Karpas-422 (cell line): Measurements from ENCODE around the gene LEF1. TPM values are rescaled to one million over a fixed set of nuclear protein-coding genes. Genes with fewer than 3 reads are reported as not detected.
A peak's percentile ranks its signal among the peaks of the same experiment; 100 is the strongest.

ENCODE experiments used
- DNase-seq: peaks from one replicate; pipeline ENCODE4 v3.0.0-alpha.2; 2015
- H2AFZ ChIP-seq: fragments of 200-600 bp; sonication (generic); 2 replicates; pipeline ENCODE4 v1.6.1; 2014; ENCODE audit warnings: antibody characterized with exemption, low read length, mixed read lengths
- H3K27ac ChIP-seq: fragments of 200-600 bp; sonication (generic); 2 replicates; pipeline ENCODE4 v1.5.1; 2014; ENCODE audit warnings: mild to moderate bottlenecking, low read length, moderate library complexity
- H3K27me3 ChIP-seq: fragments of 200-600 bp; sonication (generic); 2 replicates; pipeline ENCODE4 v1.6.1; 2014; ENCODE audit warnings: low read length, mixed read lengths
- H3K36me3 ChIP-seq: fragments of 200-600 bp; sonication (generic); 2 replicates; pipeline ENCODE4 v1.6.1; 2014; ENCODE audit warnings: low read length, mixed read lengths; ENCODE audit not compliant: insufficient read depth
- H3K4me1 ChIP-seq: fragments of 200-600 bp; sonication (generic); 2 replicates; pipeline ENCODE4 v1.6.1; 2014; ENCODE audit warnings: mild to moderate bottlenecking, low read length, mixed read lengths
- H3K4me2 ChIP-seq: fragments of 200-600 bp; sonication (generic); 2 replicates; pipeline ENCODE4 v1.6.1; 2014; ENCODE audit warnings: low read length, low read depth, mild to moderate bottlenecking; ENCODE audit not compliant: poor library complexity, severe bottlenecking
- H3K4me3 ChIP-seq: fragments of 200-600 bp; sonication (generic); 2 replicates; pipeline ENCODE4 v1.5.1; 2014; ENCODE audit warnings: mild to moderate bottlenecking, antibody characterized with exemption, low read length, mixed read lengths
- H3K79me2 ChIP-seq: fragments of 200-600 bp; sonication (generic); 2 replicates; pipeline ENCODE4 v1.6.1; 2014; ENCODE audit warnings: mild to moderate bottlenecking, low read length, mixed read lengths
- H3K9ac ChIP-seq: fragments of 200-600 bp; sonication (generic); 2 replicates; pipeline ENCODE4 v1.6.0; 2014; ENCODE audit warnings: low read length
- H3K9me2 ChIP-seq: fragments of 200-600 bp; sonication (generic), shearing (Covaris generic); replicated peaks from 2 replicates; pipeline ENCODE4 v1.6.0; 2014; ENCODE audit warnings: mild to moderate bottlenecking, low read length, moderate library complexity; ENCODE audit not compliant: insufficient read depth
- H3K9me3 ChIP-seq: fragments of 300-700, 200-600 bp; sonication (generic); 2 replicates; pipeline ENCODE4 v1.6.1; 2014; ENCODE audit warnings: low read length, mixed read lengths
- H4K20me1 ChIP-seq: fragments of 200-600 bp; sonication (generic); 2 replicates; pipeline ENCODE4 v1.6.1; 2014; ENCODE audit warnings: mild to moderate bottlenecking, antibody characterized with exemption, low read length, low read depth; ENCODE audit not compliant: insufficient read depth
- total RNA-seq: library from RNA; depleted of rRNA; stranded (reverse); fragments of >200 nt; shearing (Covaris generic); gene quantifications from 2 replicates; pipeline ENCODE4 v1.2.3, GENCODE V29; 2014; ENCODE audit warnings: low replicate concordance

Gene LEF1
- total RNA-seq, 1 experiment from 2014 or later: not detected

- no peak overlapping the region for H3K27ac ChIP-seq
These were observed 134.2 kb downstream of the LEF1 start for GRCh38 chr4:108034565-108034964.

DNA sequence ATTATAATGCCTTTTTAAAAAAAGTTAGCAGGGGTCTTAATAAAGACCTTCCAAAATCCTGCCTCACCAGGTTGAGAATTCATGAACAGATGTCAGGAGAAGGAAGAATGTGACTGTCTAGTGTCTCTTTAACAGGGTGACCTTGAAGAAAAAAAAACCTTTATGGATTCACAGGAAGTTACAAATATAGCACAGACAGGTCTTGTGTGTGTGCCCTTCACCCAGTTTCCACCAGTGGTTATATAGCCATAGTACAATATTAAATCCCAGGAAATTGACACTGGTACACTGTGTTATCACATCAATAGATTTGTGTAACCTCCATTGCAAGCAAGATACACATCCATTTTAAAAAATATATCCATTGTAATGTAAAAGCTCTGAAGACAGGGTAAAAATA is 135.4 kb downstream of the LEF1 start:
- DNase-seq: no peak
- H2AFZ ChIP-seq: no peak overlapping the region
- H3K4me2 ChIP-seq: no peak overlapping the region
- no peaks in the 10 kb centered on the region for H3K79me2 ChIP-seq
- H3K4me3 ChIP-seq: no peak overlapping the region
- no peaks in the 10 kb centered on the region for H4K20me1 ChIP-seq
- no peaks in the 10 kb centered on the region for H3K9me2 ChIP-seq
- H3K36me3 ChIP-seq: peaks cover 5% of the 10 kb centered on the region; the same call in 1 of the 2 replicates
- H3K9ac ChIP-seq: no peak overlapping the region
- no peak overlapping the region for H3K27ac ChIP-seq
- H3K4me1 ChIP-seq: no peaks in the 10 kb centered on the region
- no peaks in the 10 kb centered on the region for H3K9me3 ChIP-seq
- H3K27me3 ChIP-seq: no peaks in the 10 kb centered on the region

More at GRCh38 chr4:108034565-108034964, 134.2 kb downstream of the LEF1 start:
- H3K79me2 ChIP-seq: no peaks in the 10 kb centered on the region
- H4K20me1 ChIP-seq: no peaks in the 10 kb centered on the region
- no peak overlapping the region for H2AFZ ChIP-seq
- DNase-seq: no peak
- H3K9me2 ChIP-seq: no peaks in the 10 kb centered on the region
- no peaks in the 10 kb centered on the region for H3K4me1 ChIP-seq
- no peak overlapping the region for H3K9ac ChIP-seq
- no peaks in the 10 kb centered on the region for H3K9me3 ChIP-seq
- H3K36me3 ChIP-seq: peaks cover 5% of the 10 kb centered on the region; the same call in 1 of the 2 replicates
- H3K4me3 ChIP-seq: no peak overlapping the region
- no peak overlapping the region for H3K4me2 ChIP-seq
- H3K27me3 ChIP-seq: no peaks in the 10 kb centered on the region

DNA sequence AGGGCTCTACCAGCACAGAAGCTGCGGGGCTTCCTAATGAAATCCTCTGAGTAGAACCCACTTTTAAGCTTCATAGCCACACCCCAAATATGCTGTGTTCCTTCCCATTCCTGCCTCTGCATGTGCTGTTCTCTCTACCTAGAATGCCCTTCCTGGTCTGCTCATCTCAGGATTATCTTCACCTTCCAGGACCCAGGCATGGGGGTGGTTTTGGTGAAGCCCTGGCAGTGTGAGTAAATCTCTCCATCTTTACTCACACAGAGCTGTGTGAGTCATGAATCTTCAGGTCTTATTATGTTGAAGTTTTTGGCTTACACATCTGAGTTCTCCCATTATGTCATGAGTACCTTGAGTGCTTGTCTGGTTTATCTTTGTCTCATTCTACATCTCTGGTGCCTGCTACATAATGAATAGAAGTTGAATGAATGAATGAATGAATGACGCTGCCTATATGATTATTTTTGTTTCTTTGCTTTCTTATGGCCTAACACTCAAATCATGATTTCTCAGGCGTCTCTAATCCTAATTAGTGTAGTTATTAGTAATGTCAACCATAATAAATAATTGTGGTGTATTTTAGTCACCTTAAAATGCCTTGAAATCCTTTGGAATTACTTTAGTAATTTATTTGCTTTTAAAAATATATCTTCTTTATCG is 137.2 kb downstream of the LEF1 start:
- Histone ChIP-seq H3K4me3 (no peak overlapping the region), H3K9ac (no peak overlapping the region), H3K9me3 (no peaks in the 10 kb centered on the region), H4K20me1 (no peaks in the 10 kb centered on the region), H3K27ac (no peak overlapping the region), H3K4me2 (no peak overlapping the region), H3K27me3 (no peaks in the 10 kb centered on the region), H3K79me2 (no peaks in the 10 kb centered on the region), H3K4me1 (no peaks in the 10 kb centered on the region), H2AFZ (no peak overlapping the region), H3K9me2 (no peaks in the 10 kb centered on the region), H3K36me3 (peaks cover 9% of the 10 kb centered on the region; the same call in 1 of the 2 replicates)
- DNase-seq: no peak

GRCh38 chr4:108030332-108030731 is 138.4 kb downstream of the LEF1 start:
- Histone ChIP-seq H3K79me2 (no peaks in the 10 kb centered on the region), H4K20me1 (no peaks in the 10 kb centered on the region), H3K27me3 (no peaks in the 10 kb centered on the region), H3K9me3 (no peaks in the 10 kb centered on the region), H2AFZ (no peak overlapping the region), H3K9me2 (no peaks in the 10 kb centered on the region), H3K36me3 (peaks cover 9% of the 10 kb centered on the region; the same call in 1 of the 2 replicates), H3K9ac (no peak overlapping the region), H3K4me1 (no peaks in the 10 kb centered on the region), H3K4me3 (no peak overlapping the region), H3K4me2 (no peak overlapping the region), H3K27ac (no peak overlapping the region)
- peak; percentile 74 for DNase-seq

DNA sequence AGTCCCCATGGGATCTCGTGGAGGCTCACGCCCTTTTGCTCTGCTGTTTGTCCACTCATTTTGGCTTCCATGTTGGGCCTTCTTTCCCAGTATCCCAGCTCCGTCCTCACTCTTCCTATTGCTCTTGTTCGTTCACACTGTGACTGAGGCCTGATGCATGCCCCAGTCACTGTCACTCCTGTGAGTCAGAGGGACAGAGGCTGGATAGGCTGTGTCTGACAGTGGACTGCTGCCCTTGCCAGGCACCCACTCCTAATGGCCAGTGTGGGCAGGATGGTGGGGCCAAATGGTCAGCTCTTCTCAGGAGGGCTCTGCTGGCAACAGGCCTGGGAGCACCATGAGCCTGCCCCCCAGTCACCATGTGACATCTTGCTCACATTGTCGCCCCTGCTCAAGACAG is 139.0 kb downstream of the LEF1 start:
- H3K9me3 ChIP-seq: no peaks in the 10 kb centered on the region
- no peak overlapping the region for H3K27ac ChIP-seq
- no peaks in the 10 kb centered on the region for H3K79me2 ChIP-seq
- H3K4me2 ChIP-seq: no peak overlapping the region
- H3K27me3 ChIP-seq: no peaks in the 10 kb centered on the region
- DNase-seq: no peak
- no peak overlapping the region for H3K9ac ChIP-seq
- no peaks in the 10 kb centered on the region for H3K9me2 ChIP-seq
- no peak overlapping the region for H2AFZ ChIP-seq
- H3K36me3 ChIP-seq: peaks cover 13% of the 10 kb centered on the region; the same call in 1 of the 2 replicates
- no peaks in the 10 kb centered on the region for H3K4me1 ChIP-seq
- no peaks in the 10 kb centered on the region for H4K20me1 ChIP-seq
- H3K4me3 ChIP-seq: no peak overlapping the region

GRCh38 chr4:108029016-108029720 is 139.6 kb downstream of the LEF1 start:
- Histone ChIP-seq H3K4me2 (no peak overlapping the region), H2AFZ (no peak overlapping the region), H4K20me1 (no peaks in the 10 kb centered on the region), H3K4me1 (no peaks in the 10 kb centered on the region), H3K27ac (no peak overlapping the region), H3K27me3 (no peaks in the 10 kb centered on the region), H3K4me3 (no peak overlapping the region), H3K9ac (no peak overlapping the region), H3K9me3 (no peaks in the 10 kb centered on the region), H3K36me3 (peaks cover 14% of the 10 kb centered on the region; the same call in 1 of the 2 replicates), H3K79me2 (no peaks in the 10 kb centered on the region), H3K9me2 (no peaks in the 10 kb centered on the region)
- no peak for DNase-seq

GRCh38 chr4:108024878-108025165 is 143.9 kb downstream of the LEF1 start:
- no peak overlapping the region for H2AFZ ChIP-seq
- H3K79me2 ChIP-seq: no peaks in the 10 kb centered on the region
- peaks cover 17% of the 10 kb centered on the region; the same call in 1 of the 2 replicates for H3K36me3 ChIP-seq
- no peak overlapping the region for H3K4me3 ChIP-seq
- no peak overlapping the region for H3K9ac ChIP-seq
- H3K27ac ChIP-seq: no peak overlapping the region
- H4K20me1 ChIP-seq: no peaks in the 10 kb centered on the region
- H3K27me3 ChIP-seq: no peaks in the 10 kb centered on the region
- no peak for DNase-seq
- no peaks in the 10 kb centered on the region for H3K4me1 ChIP-seq
- no peak overlapping the region for H3K4me2 ChIP-seq
- no peaks in the 10 kb centered on the region for H3K9me2 ChIP-seq
- H3K9me3 ChIP-seq: no peaks in the 10 kb centered on the region

DNA sequence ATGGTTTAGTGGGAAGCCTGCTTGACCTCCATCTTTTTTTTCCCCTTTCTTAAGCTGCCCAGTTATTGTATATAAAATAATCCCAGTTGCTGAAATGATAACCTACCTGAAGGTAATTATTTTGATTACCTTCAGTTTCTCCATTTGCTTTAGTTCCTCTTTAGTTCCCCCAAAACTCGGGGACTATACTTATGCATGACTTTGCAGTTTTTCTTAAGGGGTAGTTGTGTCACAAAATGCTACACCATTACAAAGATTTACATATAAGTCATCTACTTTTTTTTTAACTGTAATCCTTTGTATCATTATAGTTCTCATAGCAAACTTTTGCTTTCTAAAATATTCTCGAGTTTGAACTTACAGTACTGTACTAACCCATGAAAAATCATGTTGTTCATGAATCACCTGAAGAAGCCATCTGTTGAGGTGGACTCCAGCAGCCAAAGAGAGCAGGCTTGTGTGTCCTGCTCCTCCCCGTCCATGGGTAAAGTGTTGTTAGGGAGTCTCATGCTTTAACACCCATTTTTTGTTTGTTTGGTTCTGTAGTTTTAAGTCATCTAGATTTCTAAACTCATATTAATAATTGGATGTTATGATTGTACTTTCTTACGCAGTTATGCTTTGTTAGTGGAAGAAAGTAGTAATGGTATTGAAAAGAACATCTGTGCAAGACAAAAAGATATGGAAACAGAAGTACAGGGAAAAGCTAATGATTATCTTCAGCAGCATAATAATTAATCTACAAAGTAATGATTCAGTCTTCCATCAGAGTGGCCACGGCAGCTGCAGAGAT is 144.5 kb downstream of the LEF1 start:
- H3K4me1 ChIP-seq: no peaks in the 10 kb centered on the region
- no peak overlapping the region for H2AFZ ChIP-seq
- H3K4me2 ChIP-seq: no peak overlapping the region
- no peak for DNase-seq
- no peak overlapping the region for H3K27ac ChIP-seq
- H3K4me3 ChIP-seq: no peak overlapping the region
- peaks cover 21% of the 10 kb centered on the region; the same call in 1 of the 2 replicates for H3K36me3 ChIP-seq
- peaks cover 5% of the 10 kb centered on the region; the same call in 1 of the 2 replicates for H3K79me2 ChIP-seq
- H3K9me3 ChIP-seq: no peaks in the 10 kb centered on the region
- no peaks in the 10 kb centered on the region for H3K9me2 ChIP-seq
- no peaks in the 10 kb centered on the region for H4K20me1 ChIP-seq
- H3K9ac ChIP-seq: no peak overlapping the region
- no peaks in the 10 kb centered on the region for H3K27me3 ChIP-seq
